ENCODE data around the gene OLFM1.

GRCh38 chr9:135102331-135102730 is 14.9 kb downstream of the OLFM1 start:
- TF ChIP-seq EZH2 (IDR thresholded peaks at IDR 0.05) = no peak
- no peak for TF ChIP-seq POLR2AphosphoS5 (IDR thresholded peaks at IDR 0.05; ENCODE audit: low read depth, low read length)
